Activated naive CD4-positive, alpha-beta T cell (primary cell): ENCODE results near the gene TAF15.

Experiments used
- DNase-seq, 4 experiments: peaks; one replicate each; lab custom pipeline; 2025; lab: John Stamatoyannopoulos, UW

The TAF15 gene

DNA sequence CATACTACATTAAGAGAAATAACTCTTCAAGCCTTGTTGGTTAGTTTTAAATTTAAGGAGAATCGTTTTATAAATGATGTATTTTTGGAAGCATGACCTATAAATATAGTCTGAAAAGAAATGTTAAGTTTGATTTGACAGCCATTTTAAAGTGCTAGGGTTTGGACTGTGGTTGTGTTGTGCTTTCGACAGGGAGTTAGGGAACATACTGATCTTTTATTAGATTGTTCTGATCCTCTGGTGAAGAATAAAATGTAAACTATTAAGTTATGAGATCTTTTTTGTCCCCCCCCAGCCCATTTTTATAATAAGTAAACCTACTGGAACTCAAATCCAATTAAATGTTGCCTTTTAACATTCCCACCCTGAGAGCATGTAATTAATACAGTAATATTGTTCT is 12.0 kb downstream of the TAF15 start:
- DNase-seq, result no peak

DNA sequence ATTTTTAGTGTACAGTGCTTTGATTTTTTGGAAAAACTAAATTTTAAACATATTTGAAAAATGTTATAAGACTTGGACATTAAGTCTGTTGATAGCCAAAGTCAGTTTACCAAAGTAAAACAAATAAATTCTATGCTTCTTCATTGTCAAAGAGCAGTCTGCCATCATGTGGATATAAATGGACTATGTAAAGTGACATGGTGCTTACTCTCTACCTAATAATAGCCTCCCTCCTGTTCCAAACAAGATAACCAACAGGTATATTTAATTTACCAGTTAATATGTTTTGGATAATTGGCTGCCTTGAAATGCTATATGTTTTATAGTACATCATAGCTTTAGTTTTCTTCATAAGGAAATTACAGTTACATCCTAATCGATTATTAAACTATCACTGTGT is 15.9 kb downstream of the TAF15 start:
- DNase-seq, result no peak

DNA sequence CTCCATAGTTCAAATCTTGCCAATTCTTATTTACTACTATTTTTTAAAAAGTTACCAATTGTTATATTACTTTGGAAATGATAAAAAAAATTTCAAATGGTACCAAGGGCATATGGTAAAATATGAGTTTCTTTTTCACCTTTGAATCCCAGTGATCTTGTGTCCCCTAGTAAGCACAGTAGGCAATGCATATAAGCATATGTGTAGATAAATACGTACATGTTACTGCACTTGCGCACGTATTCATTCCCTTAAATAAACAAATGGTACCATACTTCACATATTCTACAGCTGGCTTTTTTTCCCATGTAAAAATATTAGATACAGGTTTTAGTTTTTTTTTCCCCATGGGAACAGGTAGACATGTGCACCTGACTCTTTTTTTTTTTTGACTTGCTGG is 31.8 kb downstream of the TAF15 start:
- no peak for DNase-seq

DNA sequence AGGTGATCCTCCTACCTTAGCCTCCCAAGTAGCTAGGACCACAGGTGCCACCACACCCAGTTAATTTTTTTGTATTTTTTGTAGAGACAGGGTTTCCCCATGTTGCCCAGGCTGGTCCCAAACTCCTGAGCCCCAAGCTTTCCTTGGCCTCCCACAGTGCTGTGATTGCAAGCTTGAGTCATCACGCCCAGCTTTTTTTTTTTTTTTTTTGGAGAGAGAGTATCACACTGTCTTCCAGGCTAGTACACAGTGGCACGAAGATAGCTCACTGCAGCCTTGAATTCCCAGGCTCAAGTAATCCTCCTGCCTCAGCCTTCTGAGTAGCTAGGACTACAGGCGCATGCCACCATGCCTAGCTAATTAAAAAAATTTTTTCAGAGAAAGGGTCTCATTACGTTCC is 32.2 kb downstream of the TAF15 start:
- DNase-seq, result no peak

DNA sequence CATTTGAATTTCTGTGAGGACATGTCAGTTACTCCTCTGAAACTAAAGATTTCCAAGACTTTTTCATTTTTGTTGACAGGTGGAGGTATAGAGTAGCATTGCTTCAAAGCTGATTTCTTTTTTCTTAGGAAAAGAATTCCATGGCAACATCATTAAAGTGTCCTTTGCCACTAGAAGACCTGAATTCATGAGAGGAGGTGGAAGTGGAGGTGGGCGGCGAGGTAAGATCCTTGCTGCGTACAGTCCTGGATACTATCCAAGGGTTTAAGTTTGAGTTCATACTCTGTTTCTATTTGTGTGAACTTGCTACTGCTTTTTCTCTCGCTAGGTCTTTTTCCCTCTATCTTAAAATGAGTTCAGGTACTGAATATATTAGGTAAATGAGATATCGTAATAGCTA is 33.0 kb downstream of the TAF15 start:
- no peak for DNase-seq

DNA sequence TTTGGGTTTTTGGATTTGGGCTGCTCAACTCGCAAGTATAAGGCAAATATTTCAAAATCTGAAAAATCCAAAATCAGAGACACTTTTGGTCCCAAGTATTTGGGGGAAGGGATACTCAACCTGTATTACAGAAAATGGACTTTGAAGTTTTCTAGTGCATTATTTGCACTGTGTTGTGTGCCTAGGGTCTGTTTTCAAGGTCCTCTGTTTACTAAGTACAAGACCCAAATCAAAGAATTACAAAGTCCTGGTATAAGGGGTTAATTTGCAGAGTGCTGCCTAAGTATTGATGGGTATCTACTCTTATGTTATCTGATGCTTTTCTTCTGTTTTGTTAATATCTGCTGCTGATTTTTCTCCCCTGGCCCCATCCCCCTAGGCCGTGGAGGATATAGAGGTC is 34.4 kb downstream of the TAF15 start:
- DNase-seq, result no peak

DNA sequence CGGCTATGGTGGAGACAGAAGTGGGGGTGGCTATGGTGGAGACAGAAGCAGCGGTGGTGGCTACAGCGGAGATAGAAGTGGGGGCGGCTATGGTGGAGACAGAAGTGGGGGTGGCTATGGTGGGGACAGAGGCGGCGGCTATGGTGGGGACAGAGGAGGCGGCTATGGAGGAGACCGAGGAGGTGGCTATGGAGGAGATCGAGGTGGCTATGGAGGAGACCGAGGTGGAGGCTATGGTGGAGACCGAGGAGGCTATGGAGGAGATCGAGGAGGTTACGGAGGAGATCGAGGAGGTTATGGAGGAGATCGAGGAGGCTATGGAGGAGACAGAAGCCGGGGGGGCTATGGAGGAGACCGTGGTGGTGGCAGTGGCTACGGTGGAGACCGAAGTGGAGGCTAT is 35.3 kb downstream of the TAF15 start:
- no peak for DNase-seq

DNA sequence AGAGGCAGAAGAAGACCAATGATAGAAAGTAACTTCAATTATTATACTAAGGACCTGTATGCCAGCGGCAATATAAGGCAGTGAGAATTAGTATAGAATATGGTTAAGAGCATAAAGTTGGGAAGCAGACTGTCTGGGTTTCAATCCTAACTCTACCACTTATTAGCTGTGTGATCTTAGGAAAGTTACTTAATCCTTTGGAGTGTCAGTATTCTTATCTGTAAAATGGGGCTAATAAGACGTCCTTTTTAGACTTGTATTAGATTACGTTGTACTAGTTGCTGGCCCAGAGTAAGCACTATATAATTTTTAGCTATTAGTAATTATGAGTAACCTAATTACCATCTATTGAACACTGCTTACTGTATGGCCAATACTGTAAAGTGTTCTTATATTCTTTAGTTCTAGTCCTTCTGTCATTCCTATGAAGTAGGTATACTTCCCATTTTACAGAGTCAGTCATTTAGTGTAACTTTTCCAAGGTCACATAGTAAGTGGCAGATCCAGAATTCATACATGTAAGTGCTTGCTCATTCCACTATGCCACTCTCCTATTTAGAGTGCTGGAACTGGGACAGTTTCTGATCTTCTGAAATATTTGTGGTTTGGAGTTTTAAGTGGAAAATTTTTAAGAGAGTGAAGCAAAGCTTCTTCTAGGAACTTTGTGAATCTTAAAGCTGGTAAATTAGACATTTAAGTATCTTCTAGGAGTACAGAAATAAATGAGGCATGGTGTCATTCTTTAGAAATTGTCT is 36.9 kb downstream of the TAF15 start:
- DNase-seq, result no peak

DNA sequence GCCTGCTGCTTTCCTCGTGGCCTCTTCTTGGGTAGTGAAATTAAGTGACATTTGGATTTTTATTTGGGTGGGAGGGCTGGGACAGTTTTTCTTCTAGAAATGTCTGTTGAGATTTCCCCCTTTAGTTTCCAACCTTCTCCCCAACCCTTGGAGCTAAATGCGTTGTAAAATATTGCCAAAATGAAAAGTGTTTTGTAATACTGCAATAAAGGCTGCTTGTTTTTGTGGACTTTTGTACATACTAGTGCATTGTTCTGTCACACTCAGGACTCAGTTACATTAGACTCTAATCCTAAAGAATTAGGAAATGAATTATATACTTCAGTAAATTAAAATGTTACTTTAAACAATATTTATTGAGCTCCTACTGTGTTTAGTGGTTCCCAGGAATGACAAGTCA is 37.7 kb downstream of the TAF15 start:
- no peak for DNase-seq

DNA sequence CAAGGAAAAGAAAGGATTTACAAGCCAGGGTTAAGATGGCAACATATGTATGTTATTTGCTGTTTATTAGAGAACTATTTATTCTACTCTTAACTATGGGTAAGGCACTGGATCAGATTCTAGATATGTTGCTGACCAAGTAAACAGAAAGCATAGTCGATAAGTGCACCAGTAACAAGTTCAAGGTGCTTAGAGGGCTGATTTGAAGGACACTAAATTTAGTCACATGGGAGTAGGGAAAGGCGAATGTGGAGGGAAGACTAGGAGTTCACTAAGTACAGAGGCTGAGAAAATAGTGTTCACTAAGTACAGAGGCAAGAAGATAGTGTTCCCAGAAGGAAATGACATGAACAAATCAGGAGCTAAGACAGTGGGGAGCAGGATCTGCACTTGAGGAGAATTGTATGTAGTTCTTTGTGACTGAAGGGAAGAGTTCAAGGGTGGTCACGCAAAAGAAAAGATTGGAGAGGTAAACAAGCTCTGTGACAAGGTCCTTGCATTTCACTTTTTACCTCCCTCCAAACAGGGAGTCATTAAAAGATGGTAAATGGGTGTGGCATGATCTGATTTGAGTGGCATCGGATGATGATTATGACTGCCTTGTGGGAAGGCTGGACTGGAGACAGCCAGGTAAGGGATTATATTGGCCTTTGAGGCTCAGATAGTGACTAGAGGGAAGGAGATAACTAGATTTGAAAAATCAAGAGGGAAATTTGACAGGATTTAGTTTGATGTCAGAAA is 38.5 kb downstream of the TAF15 start:
- no peak for DNase-seq

DNA sequence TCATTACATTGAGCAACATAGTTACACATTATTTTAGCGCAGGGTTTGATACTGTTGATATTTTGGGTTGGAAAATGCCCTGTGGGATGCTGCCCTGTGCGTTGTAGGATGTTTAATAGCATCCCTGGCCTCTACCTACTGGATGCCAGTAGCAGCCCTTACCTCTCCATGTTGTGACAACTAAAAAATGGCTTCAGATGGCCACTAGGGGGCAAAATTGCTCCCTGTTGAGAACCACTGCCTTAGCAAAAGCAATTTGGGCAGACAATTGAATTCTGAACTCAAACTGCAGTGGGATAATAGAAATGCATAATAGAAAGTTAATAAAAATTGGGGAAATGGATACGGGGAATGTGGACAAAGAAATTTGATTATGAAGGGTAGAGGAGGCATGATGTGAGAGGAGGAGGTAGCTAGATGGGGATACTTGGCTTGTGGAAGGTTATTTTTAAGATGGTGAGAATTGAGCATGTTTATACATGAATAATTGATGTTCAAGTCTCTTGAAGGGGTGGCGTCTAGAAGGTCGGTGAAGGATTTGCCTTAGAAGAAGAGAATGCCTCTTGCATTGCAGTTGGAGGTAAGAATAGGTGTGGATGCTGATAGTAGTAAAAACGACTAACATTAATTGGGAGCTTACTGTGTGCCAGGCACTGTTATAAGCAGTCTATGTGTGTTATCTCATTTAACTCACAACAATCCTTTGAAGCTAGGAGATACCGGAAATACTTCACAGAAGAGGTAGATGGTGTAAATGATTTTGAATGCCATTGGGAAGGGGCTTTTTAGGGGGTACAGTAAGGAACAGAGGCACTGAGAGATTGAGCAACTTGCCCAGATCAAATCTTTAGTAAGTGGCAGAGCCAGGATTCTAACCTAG is 40.4 kb downstream of the TAF15 start:
- DNase-seq, result peak in 1 of 4 experiments; percentile 3

DNA sequence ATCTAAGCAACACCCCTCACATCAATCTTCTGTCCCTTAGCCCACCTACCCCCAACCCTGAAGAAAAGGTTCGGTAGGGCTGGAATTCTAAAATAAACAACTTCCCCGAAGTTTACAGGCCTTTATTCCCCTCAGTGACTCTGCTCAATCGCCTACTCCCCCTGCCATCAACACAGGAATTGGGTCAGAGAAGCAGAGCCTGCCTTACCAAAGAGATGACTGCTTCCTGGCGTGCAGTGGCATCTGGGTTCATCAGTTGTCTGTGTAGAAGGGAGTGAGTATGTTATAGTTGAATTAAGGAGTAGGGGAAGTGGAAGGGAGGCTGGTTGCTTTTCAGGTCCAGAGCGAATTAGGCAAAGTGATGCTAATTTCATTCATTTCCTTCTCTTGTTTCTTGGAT is 46.7 kb downstream of the TAF15 start:
- DNase-seq, result no peak

DNA sequence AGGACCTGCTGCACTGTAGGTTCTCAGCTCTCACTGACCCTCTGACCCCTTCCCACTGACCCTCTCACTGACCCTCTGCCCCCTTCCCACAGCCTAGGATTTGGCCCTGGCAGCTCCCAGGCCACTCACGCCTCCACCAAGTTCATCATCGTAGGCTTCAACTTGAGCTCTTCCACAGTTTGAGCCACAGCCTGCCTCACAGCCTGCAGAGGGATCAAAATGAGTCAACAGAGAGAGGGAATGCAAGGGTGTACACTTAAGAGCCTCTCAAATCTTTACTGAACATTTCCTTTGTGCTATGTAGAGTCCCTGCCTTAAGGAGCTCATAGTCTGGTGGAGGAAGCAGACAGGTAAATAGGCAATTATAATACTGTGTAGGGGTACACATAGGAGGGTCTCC is 47.3 kb downstream of the TAF15 start:
- DNase-seq, result no peak

DNA sequence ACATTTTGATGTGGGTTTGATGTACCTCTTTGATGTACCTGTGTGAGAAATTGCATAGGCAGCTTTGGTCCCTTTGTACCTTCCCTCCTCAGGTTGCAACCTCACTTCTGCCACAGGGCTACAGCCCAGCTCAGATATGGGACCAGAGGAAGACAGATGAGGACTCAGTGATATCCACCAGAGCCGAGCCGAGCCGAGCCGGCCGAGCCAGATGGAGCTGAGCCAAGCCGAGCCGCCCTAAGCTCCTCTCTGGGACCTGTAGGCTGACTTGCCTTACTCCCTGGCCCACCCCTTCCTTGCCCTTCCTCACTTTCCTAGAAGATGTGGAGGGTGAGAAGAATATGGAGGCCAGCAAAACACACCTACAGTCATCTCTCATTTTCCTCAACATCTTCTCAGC is 55.6 kb downstream of the TAF15 start:
- DNase-seq, result no peak

DNA sequence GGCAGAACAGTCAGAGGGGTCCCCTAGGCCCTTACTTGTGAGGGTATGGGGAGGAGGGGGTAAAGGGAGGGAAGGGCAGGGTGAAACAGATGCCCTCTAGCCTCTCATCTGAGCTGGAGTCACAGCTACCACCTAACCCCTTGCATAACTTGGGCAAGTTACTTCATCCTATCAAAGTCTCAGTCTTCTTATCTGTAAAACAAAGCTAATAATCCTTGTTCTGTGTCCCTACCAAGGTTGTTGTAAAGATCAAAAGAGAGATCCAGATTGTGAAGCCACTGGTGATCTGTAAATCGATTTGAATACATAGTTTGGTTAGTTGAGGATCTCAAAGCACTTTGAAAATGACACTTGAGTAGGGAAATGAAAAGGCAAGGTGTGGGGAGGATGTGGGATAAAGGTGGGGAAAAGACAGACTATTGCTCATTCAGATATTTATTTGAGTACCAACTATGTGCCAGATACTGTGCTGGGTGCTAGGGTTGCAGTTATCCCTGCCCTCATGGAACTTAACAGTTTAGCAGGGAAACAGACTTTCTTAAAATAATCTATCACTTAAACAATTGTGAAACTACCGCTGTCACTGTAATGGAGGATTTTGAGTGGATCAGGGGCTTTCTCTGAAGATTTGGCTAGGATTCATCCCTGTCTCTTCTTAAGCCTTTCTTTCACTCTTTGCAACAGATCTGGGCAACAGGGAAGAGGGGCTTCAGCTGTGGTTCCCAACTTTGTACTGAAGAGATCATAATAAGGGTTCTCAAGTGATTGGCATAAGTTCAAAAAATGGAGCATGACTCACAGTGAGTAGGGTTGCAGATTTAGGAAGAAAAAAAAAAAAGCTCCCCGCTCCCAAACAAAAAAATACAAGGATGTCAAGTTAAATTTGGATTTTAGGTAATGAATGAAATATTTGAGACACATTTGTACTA is 56.4 kb downstream of the TAF15 start:
- no peak for DNase-seq

DNA sequence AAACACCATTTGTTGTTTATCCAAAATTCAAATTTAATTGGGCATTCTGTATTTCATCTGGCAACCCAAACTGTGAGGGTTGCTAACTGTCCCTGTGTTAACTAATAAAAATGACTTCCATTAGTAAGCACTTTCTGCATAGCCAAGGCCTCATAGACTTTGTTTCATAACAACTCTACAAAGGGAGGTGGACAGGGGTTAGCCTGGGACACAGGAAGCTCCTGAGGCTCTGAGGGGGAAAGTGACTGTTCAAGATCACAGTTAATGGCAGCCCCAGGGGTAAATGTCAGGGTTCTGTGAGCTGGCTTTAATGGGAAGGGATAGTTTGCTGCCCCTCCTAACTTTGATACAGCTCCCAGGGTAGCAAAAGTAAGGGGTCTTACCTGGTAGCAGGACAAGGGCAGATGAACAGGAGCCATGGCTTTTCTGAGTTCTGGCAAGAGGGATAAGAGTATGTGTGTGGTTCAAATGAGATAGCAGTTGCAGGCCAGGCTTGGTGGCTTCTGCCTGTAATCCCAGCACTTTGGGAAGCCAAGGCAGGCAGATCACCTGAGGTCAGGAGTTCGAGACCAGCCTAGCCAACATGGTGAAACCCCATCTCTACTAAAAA is 57.2 kb downstream of the TAF15 start:
- no peak for DNase-seq

DNA sequence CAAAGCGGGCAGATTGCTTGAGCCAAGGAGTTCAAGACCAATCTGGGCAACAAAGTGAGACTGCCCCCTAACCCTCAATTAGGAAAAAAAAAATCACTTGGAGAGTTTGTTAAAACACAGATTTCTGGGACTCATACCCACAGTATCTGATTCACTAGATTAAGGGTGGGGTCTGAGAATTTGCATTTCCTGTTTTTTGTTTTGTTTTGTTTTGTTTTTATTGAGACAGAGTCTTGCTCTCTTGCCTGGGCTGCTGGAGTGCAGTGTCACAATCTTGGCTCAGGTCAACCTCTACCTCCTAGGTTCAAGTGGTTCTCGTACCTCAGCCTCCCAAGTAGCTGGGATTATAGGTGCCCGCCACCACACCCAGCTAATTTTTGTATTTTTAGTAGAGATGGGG is 58.3 kb downstream of the TAF15 start:
- no peak for DNase-seq

DNA sequence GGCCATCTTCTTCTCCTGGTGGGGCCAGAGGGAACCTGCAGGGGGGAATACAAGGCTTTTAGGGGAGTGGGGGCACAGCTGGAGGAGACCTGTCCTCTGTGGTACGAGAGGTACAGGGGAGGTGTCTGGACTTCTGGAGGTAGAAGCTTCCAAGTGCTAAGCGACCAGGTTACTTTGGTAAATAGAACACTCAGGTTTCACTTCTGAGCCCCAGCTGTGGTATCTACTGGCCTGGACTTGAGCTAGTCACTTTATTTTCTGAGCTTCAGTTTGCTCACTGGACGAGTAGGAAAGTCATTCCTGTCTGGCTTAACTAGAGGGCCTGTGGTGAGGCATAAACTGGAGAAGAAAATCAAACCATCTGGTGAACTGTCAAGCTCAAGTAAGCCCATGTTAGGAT is 59.5 kb downstream of the TAF15 start, which contains the start of gene HEATR9:
Gene HEATR9, minus strand, starts transcription at position 155 of the 400 bp plus-strand sequence. Its CDS starts 149 bp downstream, at position 6.
- DNase-seq, result no peak

DNA sequence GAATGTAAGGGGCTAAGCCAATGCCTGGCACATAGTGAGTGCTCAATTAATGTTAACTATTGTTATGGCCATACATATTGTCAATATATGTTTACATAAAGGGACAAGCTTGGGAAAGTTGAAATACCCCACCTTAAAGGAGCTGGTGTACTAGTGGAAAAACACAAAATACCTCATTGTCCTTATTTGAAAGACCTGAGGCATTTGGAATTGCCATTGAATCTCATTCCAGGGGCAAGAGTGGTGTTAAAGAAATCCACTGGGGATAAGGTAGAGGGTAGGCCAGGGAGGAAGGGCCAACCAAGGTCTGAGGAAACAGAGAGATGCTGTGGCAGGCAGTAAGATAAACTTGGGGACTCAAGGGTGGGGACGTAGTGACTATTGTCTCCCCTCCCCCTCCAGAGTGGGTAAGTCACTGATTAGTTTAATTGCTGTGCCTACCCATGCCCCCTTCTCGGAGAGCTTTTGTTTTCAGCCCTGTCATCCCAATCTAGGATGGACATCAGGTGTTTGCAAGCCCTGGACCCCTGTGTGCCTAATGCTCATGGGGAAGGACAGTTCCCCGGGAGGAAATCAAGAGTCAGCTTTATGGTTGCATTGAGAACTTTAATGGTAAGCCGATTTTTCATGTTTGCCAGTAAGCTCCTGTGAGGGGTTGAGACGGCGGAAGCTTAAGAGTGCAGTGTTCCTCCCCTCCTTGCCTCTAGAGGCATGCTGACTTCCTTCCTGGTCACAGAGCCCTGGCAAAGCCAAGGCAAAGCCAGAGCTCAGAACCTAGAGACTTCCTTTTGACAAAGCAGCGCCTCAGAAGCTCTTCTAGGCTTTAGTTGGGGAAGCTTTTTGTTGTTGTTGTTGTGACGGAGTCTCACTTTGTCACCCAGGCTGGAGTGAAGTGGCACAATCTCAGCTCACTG is 61.9 kb downstream of the TAF15 start:
- peak in 1 of 4 experiments; percentile 13 for DNase-seq
